CD4-positive, alpha-beta T cell treated with Interferon gamma for 1 hour (primary cell): ENCODE measurements around the gene IGFALS.

Experiments used
- DNase-seq: peaks from one replicate; pipeline ENCODE4 v3.0.0-alpha.2; 2020

The IGFALS gene

DNA sequence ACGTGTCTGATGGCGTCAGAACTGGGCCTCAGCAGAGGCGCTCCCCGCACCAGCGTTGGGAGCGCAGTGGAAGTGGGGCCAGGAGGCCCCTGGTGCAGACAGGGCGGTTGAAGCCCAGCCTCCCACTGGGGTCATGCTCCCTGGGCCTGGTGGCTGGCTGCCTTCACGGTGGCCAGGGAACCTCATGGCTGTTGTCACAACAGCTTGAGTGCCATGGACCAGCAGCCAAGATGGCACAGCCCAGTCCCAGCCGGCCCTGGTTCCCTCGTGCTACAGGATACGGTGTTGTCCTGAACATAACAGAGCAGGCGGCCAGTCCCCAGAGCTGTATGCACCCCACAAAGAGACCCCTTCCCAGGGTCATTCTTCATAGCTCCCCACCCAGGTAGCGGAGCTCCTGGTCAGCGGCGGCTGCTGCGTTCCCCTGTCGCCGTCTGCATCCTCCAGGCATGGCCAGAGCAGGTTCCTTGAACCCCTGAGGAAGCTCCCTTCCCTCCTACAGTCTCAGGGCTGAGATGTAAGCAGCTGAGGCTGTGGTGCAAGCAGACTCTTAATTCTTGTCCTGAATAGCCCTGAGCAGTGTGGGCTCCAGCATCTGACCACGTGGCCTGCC lies 51.8 kb downstream of the IGFALS start:
- DNase-seq = no peak

DNA sequence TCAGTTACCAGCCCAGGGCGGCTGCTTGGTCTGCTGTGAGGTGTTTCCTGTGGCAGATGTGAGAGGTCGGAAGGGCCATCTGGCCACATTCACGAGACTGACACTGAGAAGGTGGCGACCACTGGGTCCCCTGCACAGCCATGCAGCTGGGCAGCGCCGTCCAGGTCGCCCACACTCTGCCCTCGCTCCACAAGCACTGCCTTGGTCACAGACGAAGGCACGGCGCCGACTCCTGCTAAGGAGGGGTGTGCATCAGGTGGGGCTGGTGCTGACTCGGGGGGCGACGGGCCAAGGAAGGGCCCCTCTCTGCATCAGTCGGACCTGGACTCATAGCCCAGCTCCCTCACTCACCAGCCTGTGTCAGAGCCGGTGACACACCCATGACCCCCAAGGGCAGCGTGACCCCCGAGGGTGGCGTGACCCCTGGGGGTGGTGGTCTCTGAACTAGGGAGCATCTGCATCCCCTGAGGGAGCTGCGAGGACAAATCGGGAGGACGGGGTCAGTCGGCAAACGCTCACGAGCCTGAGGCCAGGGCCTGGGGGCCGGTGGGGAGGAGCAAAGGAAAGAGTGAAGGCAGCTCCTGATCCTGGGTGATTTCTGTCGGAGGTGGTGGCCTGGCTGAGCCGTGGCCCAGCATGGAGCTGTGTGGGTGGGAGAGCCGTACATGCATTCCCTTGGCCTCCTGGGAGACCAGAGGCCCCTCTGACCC lies 52.6 kb downstream of the IGFALS start:
- DNase-seq = no peak
